HG03039 (cell line): ENCODE data around the gene CHMP6.
A peak's percentile ranks its signal among the peaks of the same experiment; 100 is the strongest.

Source experiments
- ATAC-seq: cut with Tn5 transposase; IDR thresholded peaks from one replicate; pipeline ENCODE4 v1.9.1; 2021; ENCODE audit warnings: mild to moderate bottlenecking, moderate library complexity; ENCODE audit not compliant: unreplicated experiment

The CHMP6 gene

DNA sequence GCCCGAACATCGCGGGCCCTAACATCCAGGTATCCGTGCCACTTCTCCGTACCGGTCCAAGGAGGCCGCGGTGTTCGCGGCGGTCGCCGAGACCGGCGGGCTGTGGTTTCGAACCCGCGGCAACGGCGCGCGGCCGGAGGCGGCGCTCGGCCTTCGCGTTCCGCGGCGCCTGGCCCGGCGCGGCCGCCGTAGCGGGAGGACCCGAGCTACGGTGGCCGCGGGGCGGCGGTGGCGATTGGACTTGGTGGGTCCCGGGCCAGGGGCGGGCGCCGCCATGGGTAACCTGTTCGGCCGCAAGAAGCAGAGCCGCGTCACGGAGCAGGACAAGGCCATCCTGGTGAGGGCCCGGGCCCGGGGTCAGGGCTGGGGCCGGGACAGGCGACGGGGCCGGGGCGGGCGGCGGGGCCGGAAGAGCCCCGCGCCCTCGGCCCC is at the start of gene CHMP6:
Gene CHMP6 (plus strand): TSS at position 197 of the 432 bp plus-strand sequence. CDS start 78 bp downstream, at position 275.
- peak; percentile 52 for ATAC-seq

GRCh38 chr17:80942423-80943345 is 49.0 kb upstream of the CHMP6 start:
- no peak for ATAC-seq

DNA sequence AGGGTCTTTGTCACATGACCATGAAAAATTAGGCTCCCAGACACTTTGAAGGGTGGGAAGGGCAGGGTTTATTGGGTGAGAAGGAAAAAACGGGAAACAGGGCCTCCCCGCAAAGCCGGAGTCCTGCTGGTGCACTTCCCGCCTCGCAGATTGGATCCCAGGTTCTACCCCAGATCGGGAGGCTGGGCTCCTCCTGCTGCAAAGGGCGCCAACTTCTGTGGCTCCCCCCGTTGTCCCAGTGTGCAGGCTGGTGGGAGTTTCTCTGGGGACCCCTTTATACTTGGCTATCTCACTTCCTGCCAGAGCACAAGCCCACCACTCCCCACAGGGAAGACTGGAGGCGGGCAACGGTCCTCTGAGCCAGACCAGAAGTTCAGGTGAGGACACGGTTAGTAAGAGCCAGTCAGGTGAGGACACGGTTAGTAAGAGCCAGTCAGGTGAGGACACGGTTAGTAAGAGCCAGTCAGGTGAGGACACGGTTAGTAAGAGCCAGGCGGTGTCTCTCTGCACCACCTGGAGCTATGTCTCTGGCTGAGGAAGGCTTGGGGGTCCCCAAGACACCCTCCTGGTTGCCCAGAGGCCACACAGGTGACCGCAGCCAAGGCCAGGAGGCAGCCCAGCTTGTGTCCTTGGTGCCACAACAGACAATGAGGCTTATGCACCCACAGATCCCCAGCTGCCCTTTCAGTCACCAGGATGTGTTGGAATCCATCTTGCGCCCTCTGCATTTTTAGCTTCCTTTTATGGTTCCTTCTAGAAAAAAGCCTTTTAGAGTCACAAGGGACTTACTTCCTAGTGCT is 48.1 kb upstream of the CHMP6 start:
- no peak for ATAC-seq

DNA sequence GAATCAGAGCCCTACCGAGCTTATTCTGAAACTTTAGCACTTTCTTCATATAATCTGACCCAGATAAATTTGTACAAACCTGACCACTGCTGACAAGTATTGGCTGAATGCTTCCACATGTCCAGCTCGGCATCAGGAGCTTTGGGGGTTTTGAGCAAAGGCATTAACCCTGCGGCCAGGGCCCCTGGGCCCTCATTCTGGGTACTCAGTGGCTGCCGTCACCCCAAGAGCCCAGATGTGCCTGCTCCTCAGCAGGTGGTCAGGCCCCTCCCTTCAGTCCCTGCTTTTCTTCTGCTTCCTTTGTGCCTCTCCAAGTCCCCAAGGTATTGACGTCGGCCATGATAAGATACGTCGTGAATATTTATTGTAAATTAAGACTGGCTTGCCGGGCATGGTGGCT is 47.3 kb upstream of the CHMP6 start:
- no peak for ATAC-seq

DNA sequence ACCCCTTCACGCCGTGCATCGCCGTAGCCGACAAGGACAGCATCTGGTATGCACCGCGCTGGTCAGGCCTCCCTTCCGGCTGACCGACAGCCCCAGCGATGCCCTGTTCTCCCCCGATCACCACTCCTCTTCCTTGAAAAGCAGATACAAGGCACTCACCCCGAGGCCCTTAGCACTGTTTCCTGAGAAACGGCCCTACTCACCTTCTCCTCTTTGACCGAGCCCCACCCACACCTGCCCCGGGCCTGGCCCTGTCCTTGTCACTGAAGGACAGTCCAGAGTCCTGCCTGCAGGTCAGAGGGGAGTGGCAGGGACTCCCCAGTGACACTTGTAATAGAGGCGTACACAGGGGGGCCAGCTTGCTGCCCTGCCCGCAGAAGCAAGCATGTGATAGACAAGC is 45.9 kb upstream of the CHMP6 start:
- ATAC-seq = no peak

DNA sequence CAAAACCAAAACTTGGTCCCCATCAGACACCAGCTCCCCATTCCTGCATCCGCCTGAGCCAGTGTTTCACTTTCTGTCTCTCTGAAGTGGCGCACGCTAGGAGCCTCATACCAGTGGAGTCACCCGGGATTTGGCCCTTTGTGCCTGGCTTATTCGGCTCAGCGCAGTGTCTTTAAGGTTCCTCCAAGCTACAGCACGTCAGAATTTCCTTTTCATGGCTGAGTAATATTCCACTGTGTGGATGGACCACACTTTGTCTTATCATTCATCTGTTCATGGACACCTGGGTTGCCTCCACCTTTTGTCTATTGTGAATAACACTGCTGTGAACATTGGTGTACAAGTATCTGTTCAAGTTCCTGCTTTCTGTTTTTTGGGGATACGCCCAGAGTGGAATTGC is 45.2 kb upstream of the CHMP6 start:
- no peak for ATAC-seq

DNA sequence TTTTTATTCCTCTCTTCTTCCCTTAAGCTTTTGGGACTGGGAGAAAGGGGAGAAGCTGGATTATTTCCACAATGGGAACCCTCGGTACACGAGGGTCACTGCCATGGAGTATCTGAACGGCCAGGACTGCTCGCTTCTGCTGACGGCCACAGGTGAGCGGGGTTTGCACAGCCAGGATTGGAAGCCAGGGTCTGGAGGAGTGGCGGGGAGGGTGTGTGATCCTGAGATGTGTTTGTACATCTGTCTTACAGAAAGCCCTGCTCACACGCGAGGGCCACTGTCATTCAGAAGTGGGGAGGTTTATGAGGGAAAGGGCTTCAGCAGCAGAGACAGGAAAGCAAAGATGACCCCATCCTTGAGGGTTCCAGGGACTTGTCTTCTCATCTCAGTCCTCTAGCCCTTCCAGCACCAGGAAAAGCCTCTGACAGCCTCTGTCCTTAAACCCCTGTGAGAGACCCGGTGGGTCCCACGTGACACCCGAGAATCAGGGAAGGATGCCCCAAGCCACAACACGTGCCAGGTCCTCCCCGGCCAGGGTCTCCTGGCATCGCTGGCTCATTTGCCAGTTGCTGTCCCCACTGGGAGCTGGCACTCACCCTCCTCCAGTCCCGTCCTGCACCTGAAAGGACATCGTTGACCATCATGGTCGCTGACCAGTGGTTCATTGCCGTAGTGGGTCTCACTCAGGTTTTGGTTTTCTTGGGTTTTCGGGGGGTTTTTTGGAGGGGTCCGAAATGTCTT is 44.3 kb upstream of the CHMP6 start:
- no peak for ATAC-seq

GRCh38 chr17:80948019-80948975 is 43.3 kb upstream of the CHMP6 start:
- no peak for ATAC-seq

GRCh38 chr17:80948976-80949450 is 42.6 kb upstream of the CHMP6 start:
- ATAC-seq = no peak

DNA sequence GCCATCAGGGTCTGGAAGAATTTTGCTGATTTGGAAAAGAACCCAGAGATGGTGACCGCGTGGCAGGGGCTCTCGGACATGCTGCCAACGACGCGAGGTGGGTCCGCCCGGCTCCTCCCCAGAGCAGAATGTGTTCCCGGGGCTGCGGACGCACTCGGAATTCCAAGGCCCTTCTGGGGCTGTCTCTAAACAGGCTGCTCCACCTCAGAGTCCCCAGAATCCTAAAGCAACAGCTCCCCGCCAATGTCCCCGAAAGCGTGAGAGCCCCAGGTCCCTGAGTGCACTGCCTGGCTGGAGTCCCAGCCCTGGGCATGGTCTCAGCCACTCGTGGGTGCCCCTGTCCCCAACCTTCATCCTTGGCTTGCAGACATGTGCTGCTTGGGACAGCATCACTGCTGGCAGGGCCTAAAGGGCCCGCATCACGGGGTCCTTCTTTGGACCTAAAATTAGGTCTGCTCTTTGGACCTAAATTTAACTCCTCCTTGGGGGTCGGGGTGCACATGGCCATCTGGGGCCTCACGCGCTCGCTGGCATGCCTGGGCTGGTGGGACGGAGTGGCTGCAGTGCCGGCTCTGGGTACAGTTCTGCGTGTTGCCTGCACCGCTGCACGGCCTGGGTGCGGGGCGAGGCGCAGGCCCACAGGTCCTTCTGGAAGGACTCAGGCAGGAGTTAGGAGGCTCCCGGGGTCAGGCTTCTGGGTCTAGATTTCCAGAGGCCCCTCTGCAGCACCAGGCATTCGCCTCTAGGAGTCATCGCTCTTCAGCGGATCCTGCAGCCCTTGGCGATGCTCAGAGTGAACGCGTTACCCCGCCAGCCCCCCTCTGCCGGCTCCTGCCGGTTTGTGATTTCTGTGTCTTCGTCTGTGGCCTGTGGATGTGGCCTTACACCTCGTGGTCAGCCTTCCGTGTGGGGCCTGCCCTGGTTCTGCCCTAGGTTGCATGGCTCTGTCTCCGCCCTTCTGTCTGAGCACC is 41.9 kb upstream of the CHMP6 start:
- ATAC-seq = no peak

- no peak for ATAC-seq
These were observed 41.0 kb upstream of the CHMP6 start for GRCh38 chr17:80950466-80951120.

- ATAC-seq = no peak
These were observed 40.2 kb upstream of the CHMP6 start for GRCh38 chr17:80951121-80952090.

DNA sequence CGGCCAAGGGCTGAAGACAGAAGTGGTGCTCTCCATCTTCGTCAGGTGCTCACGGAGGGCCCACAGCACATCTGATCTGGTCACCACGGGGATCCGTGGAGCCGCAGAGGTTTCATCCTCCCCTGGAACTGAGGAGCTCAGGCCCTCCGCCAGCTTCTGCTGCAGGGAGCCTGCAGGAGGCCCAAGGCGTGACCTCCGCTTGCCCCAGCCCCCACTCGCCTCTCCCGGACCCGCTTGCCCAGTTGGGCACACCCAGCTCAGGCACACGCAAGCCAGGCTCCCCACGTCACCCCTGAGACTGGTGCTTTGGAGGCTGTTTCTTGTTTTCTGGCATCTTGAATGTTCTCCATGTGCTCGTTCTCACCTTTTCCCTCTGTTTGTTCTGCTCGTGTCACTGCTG is 39.4 kb upstream of the CHMP6 start:
- ATAC-seq = no peak

GRCh38 chr17:80953471-80954315 is 37.9 kb upstream of the CHMP6 start:
- ATAC-seq = no peak

DNA sequence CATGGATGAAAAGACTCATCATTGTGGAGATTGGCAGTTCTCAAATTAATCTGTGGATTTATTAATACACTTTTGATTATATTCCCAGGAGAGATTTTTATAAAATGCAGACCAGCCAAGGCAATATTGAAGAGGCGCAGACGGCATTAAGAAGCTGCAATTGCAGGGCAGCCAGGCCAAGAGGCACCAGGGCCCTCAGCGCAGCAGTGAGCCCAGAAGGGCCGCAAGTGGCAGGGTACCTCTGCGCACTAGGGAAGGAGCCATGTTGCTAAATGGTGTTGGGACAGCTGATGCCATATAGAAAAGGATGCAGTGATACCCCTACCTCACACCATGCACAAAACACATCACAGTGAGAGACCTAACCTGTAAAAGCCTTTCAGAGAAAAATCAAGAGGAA is 36.6 kb upstream of the CHMP6 start:
- ATAC-seq = no peak

- ATAC-seq = no peak
These were observed 35.9 kb upstream of the CHMP6 start for GRCh38 chr17:80955671-80956280.
